Hepatocyte (in vitro differentiated cells): ENCODE measurements around the gene SLC43A2.

Experiments used
- EZH2 ChIP-seq: fragments of 200-600 bp; sonication (generic); IDR thresholded peaks from 2 replicates; pipeline ENCODE4 v1.6.1; 2016; ENCODE audit warnings: antibody characterized with exemption, mild to moderate bottlenecking, borderline replicate concordance
- TF ChIP-seq, protein P1 (sequence below): fragments of 200-600 bp; sonication (generic); IDR thresholded peaks from 2 replicates; pipeline ENCODE4 v1.5.1; 2016; ENCODE audit warnings: antibody characterized with exemption, mild to moderate bottlenecking; ENCODE audit not compliant: poor library complexity

DNA sequence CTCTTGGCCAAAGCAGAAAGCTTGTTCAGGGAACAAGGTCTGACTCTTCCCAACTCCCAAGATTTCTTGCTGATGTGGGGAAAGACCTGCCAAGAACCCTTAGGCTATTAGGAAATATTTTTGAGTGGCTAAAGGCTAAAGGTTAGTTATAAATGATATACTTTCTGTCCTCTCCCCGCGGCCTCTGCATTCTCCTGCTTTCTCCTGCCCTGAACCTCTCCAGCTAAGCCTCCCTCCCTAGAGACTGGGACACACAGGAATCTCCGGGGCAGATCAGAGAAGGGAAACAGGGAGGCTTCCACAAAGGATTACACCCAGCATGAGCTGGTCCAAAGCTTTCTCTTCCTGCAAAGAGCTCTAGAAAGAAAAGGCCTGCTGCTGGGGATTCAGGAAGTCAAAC lies 2.3 kb downstream of the SLC43A2 start:
- no peak for TF ChIP-seq EZH2
- TF ChIP-seq, protein P1, sequence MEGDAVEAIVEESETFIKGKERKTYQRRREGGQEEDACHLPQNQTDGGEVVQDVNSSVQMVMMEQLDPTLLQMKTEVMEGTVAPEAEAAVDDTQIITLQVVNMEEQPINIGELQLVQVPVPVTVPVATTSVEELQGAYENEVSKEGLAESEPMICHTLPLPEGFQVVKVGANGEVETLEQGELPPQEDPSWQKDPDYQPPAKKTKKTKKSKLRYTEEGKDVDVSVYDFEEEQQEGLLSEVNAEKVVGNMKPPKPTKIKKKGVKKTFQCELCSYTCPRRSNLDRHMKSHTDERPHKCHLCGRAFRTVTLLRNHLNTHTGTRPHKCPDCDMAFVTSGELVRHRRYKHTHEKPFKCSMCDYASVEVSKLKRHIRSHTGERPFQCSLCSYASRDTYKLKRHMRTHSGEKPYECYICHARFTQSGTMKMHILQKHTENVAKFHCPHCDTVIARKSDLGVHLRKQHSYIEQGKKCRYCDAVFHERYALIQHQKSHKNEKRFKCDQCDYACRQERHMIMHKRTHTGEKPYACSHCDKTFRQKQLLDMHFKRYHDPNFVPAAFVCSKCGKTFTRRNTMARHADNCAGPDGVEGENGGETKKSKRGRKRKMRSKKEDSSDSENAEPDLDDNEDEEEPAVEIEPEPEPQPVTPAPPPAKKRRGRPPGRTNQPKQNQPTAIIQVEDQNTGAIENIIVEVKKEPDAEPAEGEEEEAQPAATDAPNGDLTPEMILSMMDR: no peak
